ENCODE measurements around the gene SETD3. TPM values are rescaled to one million over a fixed set of nuclear protein-coding genes. Genes with fewer than 3 reads are reported as not detected.
"Not testable (repeated sequence)": the region's sequence is repeated elsewhere in the genome, so short reads cannot be mapped to it uniquely, and the experiment has no call there.

The SETD3 gene
- total RNA-seq, 1 donor from 2014 or later: 43.5 TPM

DNA sequence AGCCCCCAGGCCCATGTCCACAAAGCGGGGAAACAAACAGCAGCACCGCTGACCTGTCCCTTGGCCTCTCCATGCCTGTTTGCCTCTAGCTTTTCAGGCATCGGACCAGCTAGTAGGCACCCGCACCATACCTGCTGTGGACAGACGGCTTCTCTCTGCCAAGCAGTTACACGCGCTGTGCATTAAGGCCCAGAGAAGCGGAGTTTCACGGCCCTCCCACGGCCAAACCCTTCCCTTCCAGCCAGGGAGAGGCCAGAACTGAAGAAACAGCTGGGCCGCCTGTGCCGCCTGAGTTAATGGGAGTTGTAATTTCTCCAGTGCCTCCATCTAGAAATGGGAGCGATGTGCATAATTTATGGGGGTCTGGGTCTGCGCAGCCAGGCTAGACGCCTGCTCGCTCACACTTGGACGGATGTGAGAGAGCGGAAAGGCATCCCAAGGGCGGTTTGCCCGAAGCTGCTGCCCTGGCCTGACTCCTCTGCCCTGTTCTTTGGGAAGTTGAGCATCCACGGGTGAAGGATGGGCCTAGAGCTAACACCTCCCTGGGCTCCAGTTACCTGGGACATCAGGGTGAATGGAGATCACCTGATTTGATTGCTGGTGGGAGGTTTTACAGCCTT lies 119.0 kb downstream of the SETD3 start:
- DNase-seq (ENCODE audit: low read depth in 2 of 2): no peak

- no peak for DNase-seq (ENCODE audit: low read depth in 2 of 2)
Observed at GRCh38 chr14:99360774-99361595, 119.7 kb downstream of the SETD3 start.

GRCh38 chr14:99359906-99360305 lies 120.8 kb downstream of the SETD3 start:
- no peak for DNase-seq (ENCODE audit: low read depth in 2 of 2)

- no peak for DNase-seq (ENCODE audit: low read depth in 2 of 2)
Observed at GRCh38 chr14:99357916-99358390, 122.7 kb downstream of the SETD3 start.

- no peak for DNase-seq (ENCODE audit: low read depth in 2 of 2)
Observed at GRCh38 chr14:99357151-99357915, 123.3 kb downstream of the SETD3 start.

DNA sequence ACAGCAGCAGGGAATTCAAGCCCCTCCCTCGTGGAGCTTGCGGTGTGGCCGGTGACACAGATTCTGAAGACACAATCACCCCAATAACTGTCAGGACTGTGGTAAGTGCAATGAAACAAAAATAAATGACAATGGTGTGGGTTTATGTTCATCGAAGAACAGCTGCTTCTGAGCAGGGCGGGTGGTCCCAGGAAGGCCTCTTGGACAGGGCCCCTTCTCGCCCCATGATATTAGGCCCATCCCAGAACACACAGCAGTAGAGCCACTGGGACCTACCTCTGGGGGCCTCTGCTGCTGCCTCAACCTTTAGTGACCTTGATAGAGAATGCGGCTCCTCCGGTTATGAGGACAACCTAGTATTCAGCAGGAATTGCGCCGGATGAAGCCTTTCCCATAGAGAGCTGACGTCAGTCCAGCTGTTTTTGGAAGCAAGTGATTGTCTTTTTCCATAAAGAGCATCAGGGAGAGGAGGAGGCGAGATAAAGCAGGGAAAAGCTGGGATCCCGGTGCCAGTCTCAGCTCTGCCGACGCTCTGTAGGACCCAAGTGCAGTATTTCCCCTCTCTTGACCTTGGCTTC lies 124.5 kb downstream of the SETD3 start:
- no peak for DNase-seq (ENCODE audit: low read depth in 2 of 2)

DNA sequence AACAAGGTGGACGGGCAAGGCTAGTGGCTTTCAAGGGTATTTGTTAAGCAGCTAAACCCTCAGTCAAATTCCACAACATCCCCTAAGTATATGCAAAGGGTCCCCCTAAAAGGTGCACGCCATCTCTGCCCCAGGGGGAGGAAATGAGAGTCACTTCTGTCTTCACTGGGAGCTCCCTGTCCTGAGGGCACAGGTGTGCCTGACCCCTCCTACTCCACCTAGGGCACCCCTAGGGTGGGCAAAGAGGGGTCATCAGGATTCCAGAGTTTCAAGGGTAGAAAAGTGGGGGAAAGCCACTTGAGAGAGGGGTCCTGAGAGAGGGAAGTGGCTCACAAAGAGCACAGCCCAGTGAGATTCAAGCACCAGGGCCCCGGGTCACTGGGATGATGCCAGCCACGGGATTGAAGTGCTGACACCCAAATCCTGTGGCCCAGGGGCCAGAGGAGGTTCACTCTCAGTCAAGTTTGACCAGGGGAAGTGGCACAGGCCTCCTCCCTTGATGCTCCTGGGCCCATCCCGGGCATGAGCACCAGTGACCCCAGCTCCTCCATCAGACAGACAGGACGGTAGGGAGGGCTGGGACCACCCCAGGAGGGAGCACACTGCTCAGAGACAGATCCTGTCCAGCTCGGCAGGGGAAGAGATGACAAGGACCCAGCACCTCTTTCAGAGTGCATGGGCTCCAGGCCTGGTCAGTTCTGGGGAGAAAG lies 126.3 kb downstream of the SETD3 start:
- DNase-seq (ENCODE audit: low read depth in 2 of 2): no peak

- DNase-seq (ENCODE audit: low read depth in 2 of 2): no peak
Observed at GRCh38 chr14:99352688-99353280, 127.9 kb downstream of the SETD3 start.

- no peak for DNase-seq (ENCODE audit: low read depth in 2 of 2)
Observed at GRCh38 chr14:99351166-99352007, 129.3 kb downstream of the SETD3 start.

- DNase-seq (ENCODE audit: low read depth in 2 of 2): no peak
Observed at GRCh38 chr14:99350751-99351150, 129.9 kb downstream of the SETD3 start.

DNA sequence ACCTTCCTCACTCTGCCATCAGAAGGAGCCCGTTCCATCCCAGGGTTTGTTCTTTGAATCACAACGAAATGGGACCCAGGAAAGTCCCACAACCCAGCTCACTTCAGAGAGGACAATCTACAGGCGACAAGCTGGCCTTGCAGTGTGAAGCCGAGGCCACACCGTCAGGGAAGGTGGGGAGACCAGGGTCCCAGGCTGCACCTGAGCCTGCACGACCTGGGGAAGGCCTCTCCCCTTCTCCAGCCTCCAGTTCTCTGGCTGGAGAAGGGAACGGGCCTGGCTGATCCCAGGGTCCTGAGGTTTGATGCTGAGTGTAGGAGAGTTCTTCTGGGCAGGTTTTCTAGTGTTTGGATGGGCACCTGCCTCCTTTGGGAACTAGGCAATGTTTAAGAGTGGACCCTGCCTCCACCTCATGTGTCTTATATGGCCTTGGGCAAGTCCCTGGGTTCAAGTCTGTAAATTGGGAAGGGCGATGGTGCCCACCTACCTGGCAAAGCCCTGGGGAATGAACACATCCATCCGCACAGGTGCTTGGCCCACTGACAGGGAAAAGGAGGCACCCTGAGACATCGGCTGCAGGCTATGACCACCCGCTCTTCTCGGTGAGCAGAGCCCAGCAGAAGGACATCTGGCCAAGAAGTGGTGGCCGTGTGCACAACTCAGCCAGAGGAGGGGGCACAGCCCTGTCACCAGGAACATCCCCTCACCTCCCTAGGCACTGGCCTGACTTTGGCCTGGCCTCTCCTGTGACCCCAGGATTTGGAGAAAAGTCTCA lies 130.8 kb downstream of the SETD3 start:
- DNase-seq (ENCODE audit: low read depth in 2 of 2): no peak

GRCh38 chr14:99348816-99349614 lies 131.6 kb downstream of the SETD3 start:
- DNase-seq (ENCODE audit: low read depth in 2 of 2): no peak

GRCh38 chr14:99348231-99348630 lies 132.4 kb downstream of the SETD3 start:
- not testable (repeated sequence) for DNase-seq (ENCODE audit: low read depth in 2 of 2)

Other genes starting within 250 kb of the SETD3 start
- gene BCL11B, start 208.7 kb downstream of the SETD3 start, total RNA-seq: under 0.01 TPM in 2 replicates
- gene CCNK, start 550 bp upstream of the SETD3 start, total RNA-seq: 19.2 and 24.1 TPM in 2 replicates
- 5.5 and 5.7 TPM in 2 replicates for gene CCDC85C, start 123.3 kb upstream of the SETD3 start, total RNA-seq
- 1.4 and 2.3 TPM in 2 replicates for gene HHIPL1, start 164.3 kb upstream of the SETD3 start, total RNA-seq
- 0.13 TPM in 2 replicates for gene CYP46A1, start 203.4 kb upstream of the SETD3 start, total RNA-seq